Measurements from ENCODE around the gene MYO1A.
"Not testable (repeated sequence)": the region's sequence is repeated elsewhere in the genome, so short reads cannot be mapped to it uniquely, and the experiment has no call there.

The MYO1A gene

GRCh38 chr12:57066245-57066644, 16.3 kb upstream of the MYO1A start:
- no peak for TF ChIP-seq CTCF (IDR thresholded peaks at IDR 0.05; ENCODE audit: low read depth, low read length)
- no peak for DNase-seq (ENCODE audit: extremely low read depth, low read depth)

- no peak for TF ChIP-seq CTCF (IDR thresholded peaks at IDR 0.05; ENCODE audit: low read depth, low read length)
- no peak for DNase-seq (ENCODE audit: extremely low read depth, low read depth)
Measured at GRCh38 chr12:57063991-57064685, 14.2 kb upstream of the MYO1A start.

- TF ChIP-seq CTCF (IDR thresholded peaks at IDR 0.05; ENCODE audit: low read depth, low read length) = no peak
- no peak for DNase-seq (ENCODE audit: extremely low read depth, low read depth)
Measured at GRCh38 chr12:57058454-57058853, 8.5 kb upstream of the MYO1A start.

- no peak for TF ChIP-seq CTCF (IDR thresholded peaks at IDR 0.05; ENCODE audit: low read depth, low read length)
- no peak for DNase-seq (ENCODE audit: extremely low read depth, low read depth)
Measured at GRCh38 chr12:57057067-57057751, 7.3 kb upstream of the MYO1A start.

GRCh38 chr12:57055824-57056223, 5.9 kb upstream of the MYO1A start:
- DNase-seq (ENCODE audit: extremely low read depth, low read depth) = no peak
- TF ChIP-seq CTCF (IDR thresholded peaks at IDR 0.05; ENCODE audit: low read depth, low read length) = no peak

- DNase-seq (ENCODE audit: extremely low read depth, low read depth) = not testable (repeated sequence)
Measured at GRCh38 chr12:57053901-57054300, 4.0 kb upstream of the MYO1A start.

GRCh38 chr12:57053146-57053545, 3.2 kb upstream of the MYO1A start:
- DNase-seq (ENCODE audit: extremely low read depth, low read depth) = not testable (repeated sequence)

- TF ChIP-seq CTCF (IDR thresholded peaks at IDR 0.05; ENCODE audit: low read depth, low read length) = no peak
- DNase-seq (ENCODE audit: extremely low read depth, low read depth) = no peak
Measured at GRCh38 chr12:57051011-57051410, 1.1 kb upstream of the MYO1A start.
